Sigmoid colon (tissue), 7 donors: ENCODE data around the gene OR1S2. TPM values are rescaled to one million over a fixed set of nuclear protein-coding genes. Genes with fewer than 3 reads are reported as not detected.
"Not testable (repeated sequence)": the region's sequence is repeated elsewhere in the genome, so short reads cannot be mapped to it uniquely, and the experiment has no call there.

Experiments used
- DNase-seq: peaks from one replicate; pipeline ENCODE4 v3.0.0-alpha.2; 2019
- H3K27ac ChIP-seq, 4 donors: fragments of 200-600 bp; sonication (generic); one replicate each; pipeline ENCODE4 v1.5.1; 2016 to 2019; ENCODE audit warnings: mild to moderate bottlenecking in 1 of 4
- H3K27me3 ChIP-seq, 3 donors: fragments of 200-600 bp; sonication (generic); one replicate each; pipeline ENCODE4 v1.5.1; 2019; ENCODE audit warnings: mild to moderate bottlenecking in 1 of 3
- H3K36me3 ChIP-seq, 4 donors: fragments of 200-600 bp; sonication (generic); one replicate each; pipeline ENCODE4 v1.5.1; 2016 to 2019
- H3K4me1 ChIP-seq, 4 donors: fragments of 200-600 bp; sonication (generic); one replicate each; pipeline ENCODE4 v1.5.1; 2017 to 2019
- H3K4me3 ChIP-seq, 4 donors: fragments of 200-600 bp; sonication (generic); one replicate each; pipeline ENCODE4 v1.5.1; 2017 to 2019; ENCODE audit warnings: mild to moderate bottlenecking in 2 of 4, moderate library complexity in 1 of 4
- H3K9me3 ChIP-seq, 4 donors: fragments of 200-600 bp in 3 of 4; sonication (generic) in 3 of 4; one replicate each; pipeline versions ENCODE4 v1.5.1 to v1.6.1; 2013 to 2019
- CTCF ChIP-seq, 4 experiments: fragments of 450-650 bp in 3 of 4; fragments of 200-600 bp in 1 of 4; IDR thresholded peaks; one replicate each; pipeline ENCODE4 v1.5.1; 2016 to 2019; ENCODE audit warnings: antibody characterized with exemption in 4 of 4, mild to moderate bottlenecking in 3 of 4, moderate library complexity in 2 of 4
- EP300 ChIP-seq, 4 donors: sonication (generic); formaldehyde crosslinking; IDR thresholded peaks; one replicate each; pipeline ENCODE4 v1.6.1; 2017; ENCODE audit warnings: antibody characterized with exemption in 4 of 4
- POLR2A ChIP-seq, 2 donors: fragments of 450-650 bp; IDR thresholded peaks; one replicate each; pipeline ENCODE4 v1.6.1; 2016; ENCODE audit warnings: antibody characterized with exemption in 2 of 2, mild to moderate bottlenecking in 2 of 2, moderate library complexity in 2 of 2
- POLR2AphosphoS5 ChIP-seq, 4 donors: sonication (generic); formaldehyde crosslinking; IDR thresholded peaks; one replicate each; pipeline ENCODE4 v1.6.1; 2017; ENCODE audit warnings: antibody characterized with exemption in 4 of 4
- WGBS, 2 donors: extraction: QIAGEN DNeasy Blood & Tissue Kit; methylation state at CpG; one replicate each; pipeline ENCODE4 v1.1.7; 2013; 5-methylcytosine and 5-hydroxymethylcytosine counted together
- intact Hi-C: fragments of 100-400 bp; cut with DNase I; formaldehyde crosslinking; loops from one replicate; pipeline ENCODE4 v1.15.1; 2023
- polyA plus RNA-seq, 3 donors: library from polyadenylated mRNA; stranded (reverse); fragments of 200-250 nt; gene quantifications; one replicate each; pipeline ENCODE4 v1.2.3, GENCODE V29; 2013
- total RNA-seq, 4 donors: library from RNA; depleted of rRNA; stranded (reverse); fragments of >200 nt; gene quantifications; one replicate each; pipeline ENCODE4 v1.1.0, GENCODE V29; 2016
- donor health status: healthy with polysubstance abuse.
- donor health status: Bipolar disorder and iron deficiency.
- donor health status: healthy.

Gene OR1S2
- total RNA-seq (not detected), polyA plus RNA-seq (not detected)

- Histone ChIP-seq H3K4me1 (no peaks in the 10 kb centered on the region), H3K4me3 (no peak within 1 kb of the TSS), H3K36me3 (no peaks in the 10 kb centered on the region), H3K27ac (no peak within 1 kb of the TSS), H3K27me3 (no peaks in the 10 kb centered on the region), H3K9me3 (no peaks in the 10 kb centered on the region)
- DNase-seq, result no peak
- TF ChIP-seq POLR2A (IDR thresholded peaks at IDR 0.05) (no peak), POLR2AphosphoS5 (IDR thresholded peaks at IDR 0.05) (no peak), CTCF (IDR thresholded peaks at IDR 0.05) (no peak)
- intact Hi-C loops, result no loop called here
These were observed at the start of gene OR1S2 for GRCh38 chr11:58204042-58204441. Gene OR1S2 (minus strand): TSS chr11:58204142. CDS start chr11:58204142, 0 bp downstream.

GRCh38 chr11:58243954-58244353, 40.0 kb upstream of the OR1S2 start:
- Histone ChIP-seq H3K27ac (no peak overlapping the region), H3K4me3 (no peak overlapping the region), H3K27me3 (no peaks in the 10 kb centered on the region), H3K36me3 (no peaks in the 10 kb centered on the region), H3K9me3 (no peaks in the 10 kb centered on the region), H3K4me1 (no peaks in the 10 kb centered on the region)
- 97 to 99% methylated on average over 2 of the region's 2 CpGs for WGBS, 2 donors
- TF ChIP-seq CTCF (IDR thresholded peaks at IDR 0.05), result no peak
- TF ChIP-seq POLR2AphosphoS5 (IDR thresholded peaks at IDR 0.05), result no peak
- no peak for TF ChIP-seq EP300 (IDR thresholded peaks at IDR 0.05)
- no peak for TF ChIP-seq POLR2A (IDR thresholded peaks at IDR 0.05)
- intact Hi-C loops, result no loop called here
- no peak for DNase-seq

GRCh38 chr11:58227956-58228615, 24.1 kb upstream of the OR1S2 start:
- 94 to 95% methylated on average over 32 of the region's 32 CpGs for WGBS, 2 donors
- DNase-seq, result no peak
- Histone ChIP-seq H3K9me3 (no peaks in the 10 kb centered on the region), H3K4me1 (no peaks in the 10 kb centered on the region), H3K27me3 (no peaks in the 10 kb centered on the region), H3K27ac (no peak overlapping the region), H3K4me3 (no peak overlapping the region), H3K36me3 (no peaks in the 10 kb centered on the region)
- TF ChIP-seq POLR2AphosphoS5 (IDR thresholded peaks at IDR 0.05) (no peak), EP300 (IDR thresholded peaks at IDR 0.05) (no peak), CTCF (IDR thresholded peaks at IDR 0.05) (no peak), POLR2A (IDR thresholded peaks at IDR 0.05) (no peak)
- intact Hi-C loops, result no loop called here

GRCh38 chr11:58222721-58223120, 18.8 kb upstream of the OR1S2 start:
- H3K27me3 ChIP-seq, result no peaks in the 10 kb centered on the region
- intact Hi-C loops, result no loop called here
- H3K4me3 ChIP-seq, result no peak overlapping the region
- TF ChIP-seq CTCF (IDR thresholded peaks at IDR 0.05) (no peak), POLR2A (IDR thresholded peaks at IDR 0.05) (no peak), EP300 (IDR thresholded peaks at IDR 0.05) (no peak), POLR2AphosphoS5 (IDR thresholded peaks at IDR 0.05) (no peak)
- DNase-seq, result no peak
- H3K27ac ChIP-seq, result no peak overlapping the region
- 78 to 80% methylated on average over 7 of the region's 7 CpGs for WGBS, 2 donors
- H3K4me1 ChIP-seq, result no peaks in the 10 kb centered on the region
- H3K36me3 ChIP-seq, result no peaks in the 10 kb centered on the region
- H3K9me3 ChIP-seq, result no peaks in the 10 kb centered on the region

GRCh38 chr11:58216476-58216875, 12.5 kb upstream of the OR1S2 start:
- Histone ChIP-seq H3K27me3 (no peaks in the 10 kb centered on the region), H3K4me1 (no peaks in the 10 kb centered on the region), H3K9me3 (no peaks in the 10 kb centered on the region), H3K36me3 (no peaks in the 10 kb centered on the region), H3K4me3 (no peak overlapping the region), H3K27ac (no peak overlapping the region)
- TF ChIP-seq POLR2AphosphoS5 (IDR thresholded peaks at IDR 0.05) (no peak), EP300 (IDR thresholded peaks at IDR 0.05) (no peak), CTCF (IDR thresholded peaks at IDR 0.05) (no peak), POLR2A (IDR thresholded peaks at IDR 0.05) (no peak)
- intact Hi-C loops, result no loop called here
- no peak for DNase-seq

- WGBS, 2 donors, result 92 to 96% methylated on average over 2 of the region's 2 CpGs
- H3K9me3 ChIP-seq, DNase-seq, H3K36me3 ChIP-seq, H3K4me1 ChIP-seq, intact Hi-C loops, H3K27ac ChIP-seq, H3K4me3 ChIP-seq, H3K27me3 ChIP-seq: not testable (repeated sequence)
These were observed 8.5 kb upstream of the OR1S2 start, which contains the start of gene OR1S1 for GRCh38 chr11:58212420-58212819. Gene OR1S1 (plus strand): TSS chr11:58212720.
